K562 (cell line): Measurements from ENCODE around the gene HDC. TPM values are rescaled to one million over a fixed set of nuclear protein-coding genes. Genes with fewer than 3 reads are reported as not detected.

Source experiments
- ATAC-seq: fragments of 200-7000 bp; cut with Tn5 transposase; 3 replicates; pipeline ENCODE4 v1.9.1; 2020; ENCODE audit warnings: moderate library complexity
- BruUV-seq: library from RNA; stranded (reverse); fragments of 400-500 nt; replicated peaks from 2 replicates; lab custom pipeline; 2021; lab: Mats Ljungman, UMichigan
- CTCF ChIA-PET: fragments of 300-600 bp; formaldehyde crosslinking; extraction: SDS; loops from one replicate; lab custom pipeline; 2021; ENCODE audit warnings: low intra/inter-chr PET ratio; lab: Yijun Ruan, JAX
- POLR2A ChIA-PET: fragments of 300-600, 350-650 bp; sonication (Branson Sonifier 250); formaldehyde crosslinking; extraction: SDS; loops from one replicate; lab custom pipeline; 2021; ENCODE audit warnings: antibody characterized with exemption, inconsistent platforms; lab: Yijun Ruan, JAX
- DNase-seq, 4 experiments: peaks; one replicate each; pipeline versions ENCODE4 v3.0.0 to v3.0.0-alpha.2; 2011 to 2018; ENCODE audit warnings: low spot score in 3 of 4, mixed read lengths in 3 of 4; ENCODE audit errors: extremely low read depth in 1 of 4
- FAIRE-seq: peaks from 2 replicates; lab custom pipeline; 2011; peaks lifted over from hg19 to GRCh38; lab: Jason Lieb, UNC
- H2AFZ ChIP-seq: 2 replicates; pipeline ENCODE4 v1.6.0; 2011; ENCODE audit warnings: low read depth, low read length, control low read depth, inconsistent platforms
- H3K27ac ChIP-seq: fragments of 200-600 bp; 3 replicates; pipeline ENCODE4 v1.8.0; 2011; ENCODE audit warnings: low read depth, mild to moderate bottlenecking, control low read depth, inconsistent platforms, low read length, moderate library complexity, mixed read lengths; ENCODE audit errors: extremely low read depth
- H3K27me3 ChIP-seq, 2 experiments: fragments of 300-600 bp in 1 of 2; 2 replicates in 1 of 2; 3 replicates in 1 of 2; pipeline versions ENCODE4 v1.6.0 to v1.8.0; 2011; ENCODE audit warnings: inconsistent platforms in 2 of 2, low read length in 2 of 2, mild to moderate bottlenecking in 1 of 2, mixed read lengths in 1 of 2, moderate library complexity in 1 of 2; ENCODE audit not compliant: control insufficient read depth in 2 of 2, insufficient read depth in 2 of 2
- H3K36me3 ChIP-seq: fragments of 300-600 bp; 3 replicates; pipeline ENCODE4 v1.8.0; 2011; ENCODE audit warnings: mild to moderate bottlenecking, low read length, inconsistent platforms; ENCODE audit not compliant: control insufficient read depth, insufficient read depth
- H3K4me1 ChIP-seq, 2 experiments: fragments of 200-600 bp in 1 of 2; replicated peaks in 1 of 2; 2 replicates in 1 of 2; 3 replicates in 1 of 2; pipeline versions ENCODE4 v1.5.1 to v1.8.0; 2011; ENCODE audit warnings: inconsistent platforms in 2 of 2, low read length in 2 of 2, mild to moderate bottlenecking in 1 of 2, mixed read lengths in 1 of 2, moderate library complexity in 1 of 2; ENCODE audit not compliant: control insufficient read depth in 2 of 2, insufficient read depth in 2 of 2
- H3K4me2 ChIP-seq: 2 replicates; pipeline ENCODE4 v1.6.1; 2011; ENCODE audit warnings: low read length, control low read depth, inconsistent platforms, mixed read lengths; ENCODE audit not compliant: insufficient read depth
- H3K4me3 ChIP-seq: fragments of 200-600 bp; sonication (generic), shearing (Covaris generic); 2 replicates; pipeline ENCODE4 v1.5.1; 2016; ENCODE audit warnings: control low read depth, inconsistent platforms
- H3K79me2 ChIP-seq: fragments of 200-600 bp; 3 replicates; pipeline ENCODE4 v1.8.0; 2011; ENCODE audit warnings: low read length, inconsistent platforms; ENCODE audit not compliant: control insufficient read depth, insufficient read depth
- H3K9ac ChIP-seq, 2 experiments: 2 replicates each; pipeline versions ENCODE4 v1.6.0 to v1.6.1; 2011; ENCODE audit warnings: low read depth in 2 of 2, low read length in 2 of 2, control low read depth in 1 of 2, inconsistent platforms in 1 of 2, mild to moderate bottlenecking in 1 of 2, mixed read lengths in 1 of 2; ENCODE audit not compliant: insufficient read depth in 1 of 2
- H3K9me1 ChIP-seq: one replicate; pipeline ENCODE4 v1.6.0; 2011; ENCODE audit warnings: inconsistent platforms, mild to moderate bottlenecking, low read length, moderate library complexity; ENCODE audit not compliant: control insufficient read depth, insufficient read depth
- H3K9me3 ChIP-seq: replicated peaks from 2 replicates; pipeline ENCODE4 v1.5.1; 2011; ENCODE audit warnings: low read depth, low read length, inconsistent platforms; ENCODE audit not compliant: control insufficient read depth, insufficient read depth
- H4K20me1 ChIP-seq: replicated peaks from 2 replicates; pipeline ENCODE4 v1.6.1; 2011; ENCODE audit warnings: low read length, inconsistent platforms, mixed read lengths; ENCODE audit not compliant: control insufficient read depth, insufficient read depth
- CHD2 ChIP-seq: IDR thresholded peaks from 2 replicates; pipeline ENCODE4 v1.6.1; 2011; ENCODE audit warnings: low read depth, low read length
- HMGXB4 ChIP-seq: sonication (generic); formaldehyde crosslinking; IDR thresholded peaks from 2 replicates; pipeline ENCODE4 v1.8.1; 2023; ENCODE audit warnings: mild to moderate bottlenecking, missing genetic modification reagents
- MAX ChIP-seq: sonication (generic); formaldehyde crosslinking; IDR thresholded peaks from 2 replicates; pipeline ENCODE4 v1.9.0; 2022; ENCODE audit warnings: mild to moderate bottlenecking, missing genetic modification reagents
- POLR3G ChIP-seq: IDR thresholded peaks from 2 replicates; pipeline ENCODE4 v1.6.1; 2011; ENCODE audit not compliant: insufficient read length, insufficient replicate concordance; ENCODE audit errors: extremely low read depth
- SMARCB1 ChIP-seq: IDR thresholded peaks from 2 replicates; pipeline ENCODE4 v1.6.1; 2011; ENCODE audit warnings: improper control_type of control experiment, low read depth; ENCODE audit not compliant: insufficient read length
- SMC3 ChIP-seq: conservative IDR thresholded peaks from 2 replicates; pipeline ENCODE4 v1.6.1; 2011; ENCODE audit warnings: low read depth, low read length, improper control_type of control experiment; ENCODE audit not compliant: insufficient read depth
- TCF3 ChIP-seq: sonication (generic); formaldehyde crosslinking; IDR thresholded peaks from 2 replicates; pipeline ENCODE4 v1.4.0; 2020; ENCODE audit warnings: mild to moderate bottlenecking, missing genetic modification reagents
- TRIM24 ChIP-seq, 2 experiments: fragments of 450-650 bp; IDR thresholded peaks; 2 replicates each; pipeline ENCODE4 v1.6.1; 2016
- ZBED1 ChIP-seq: IDR thresholded peaks from 2 replicates; pipeline ENCODE4 v1.6.1; 2014
- ZBTB43 ChIP-seq: sonication (generic); formaldehyde crosslinking; IDR thresholded peaks from 2 replicates; pipeline ENCODE4 v1.8.0; 2023; ENCODE audit warnings: mild to moderate bottlenecking, missing genetic modification reagents
- ZNF12 ChIP-seq: sonication (generic); formaldehyde crosslinking; IDR thresholded peaks from 2 replicates; pipeline ENCODE4 v1.4.0; 2020; ENCODE audit warnings: mild to moderate bottlenecking, missing genetic modification reagents
- ZNF3 ChIP-seq: fragments of 250-450 bp; sonication (Bioruptor Pico); IDR thresholded peaks from 2 replicates; pipeline ENCODE4 v1.5.0; 2021; ENCODE audit warnings: mild to moderate bottlenecking, moderate library complexity
- ZNF324 ChIP-seq: fragments of 250-450 bp; sonication (Bioruptor Pico); IDR thresholded peaks from 2 replicates; pipeline ENCODE4 v1.4.0; 2020; ENCODE audit warnings: mild to moderate bottlenecking
- WGBS: fragments of 100-300 bp; shearing (Covaris generic); methylation state at CpG from one replicate; pipeline ENCODE4 v1.1.6; 2016; ENCODE audit warnings: low coverage, mixed read lengths; ENCODE audit not compliant: insufficient coverage; ENCODE audit errors: missing lambda C conversion rate; 5-methylcytosine and 5-hydroxymethylcytosine counted together
- in situ Hi-C: fragments of 300-500 bp; cut with MboI; formaldehyde crosslinking; loops from 4 replicates; pipeline ENCODE4 v1.15.0; 2018; ENCODE audit warnings: inconsistent platforms, mixed read lengths
- intact Hi-C: fragments of 100-400 bp; cut with micrococcal nuclease; formaldehyde crosslinking; loops from 2 replicates; pipeline ENCODE4 v1.14.2; 2022
- polyA plus RNA-seq, 8 experiments: library from polyadenylated mRNA; depleted of rRNA in 4 of 8; stranded (reverse) in 5 of 8; unstranded in 3 of 8; fragments of >200 nt; fragmentation: Nextera tagmentation in 2 of 8; fragmentation: Illumina TruSeq in 1 of 8; extraction: Ambion mirVana in 2 of 8; extraction: Trizol in 1 of 8; gene quantifications; 2 replicates each; pipeline versions ENCODE4 v1.2.1 to v1.2.3, GENCODE V29; 2011 to 2014; ENCODE audit warnings: inconsistent platforms in 1 of 8, missing spikeins in 1 of 8
- total RNA-seq, 7 experiments: library from RNA; depleted of rRNA in 6 of 7; stranded (reverse); fragments of >200 nt in 6 of 7; fragmentation: Illumina TruSeq in 2 of 7; extraction: Trizol in 2 of 7; gene quantifications; 2 replicates each; pipeline versions ENCODE4 v1.2.1 to v1.2.3, GENCODE V29; 2011 to 2021; ENCODE audit warnings: low replicate concordance in 1 of 7

Gene HDC
- total and polyA plus RNA-seq, 9 of the 15 experiments (the other 6 are each of a cell fraction or from before 2014, with no cell fraction given) = 0.26 to 5.3 (median 0.99) TPM

GRCh38 chr15:50298340-50298739 lies 32.8 kb upstream of the HDC start:
- H3K4me2 ChIP-seq = no peak overlapping the region
- H2AFZ ChIP-seq = no peak overlapping the region
- ATAC-seq = no peak
- FAIRE-seq = no peak
- no peaks in the 10 kb centered on the region for H3K9me1 ChIP-seq
- ChIA-PET POLR2A (interaction anchor here (0.9 kb wide), 1 partner anchor 58 kb away, joined by 3 read pairs; no protein-coding TSS in a partner anchor), CTCF (no interaction called here)
- H3K36me3 ChIP-seq = peaks cover 50% of the 10 kb centered on the region; the same call in 2 of the 3 replicates
- WGBS = 100% methylated on average over 2 of the region's 2 CpGs
- no peak for DNase-seq
- no peak for TF ChIP-seq MAX (CRISPR knock-in tag)
- TF ChIP-seq SMC3 = no peak
- TF ChIP-seq ZNF3 (CRISPR knock-in tag) = no peak
- no peak for TF ChIP-seq HMGXB4 (CRISPR knock-in tag)
- no peak for TF ChIP-seq CHD2
- TF ChIP-seq ZBED1 = no peak
- no peak for TF ChIP-seq POLR3G
- no peak for TF ChIP-seq ZNF324 (CRISPR knock-in tag)
- no peak for TF ChIP-seq TCF3 (CRISPR knock-in tag)
- TF ChIP-seq ZBTB43 (CRISPR knock-in tag) = no peak
- no peak for TF ChIP-seq ZNF12 (CRISPR knock-in tag)
- no peak for TF ChIP-seq TRIM24 (IDR thresholded peaks at IDR 0.05)
- TF ChIP-seq SMARCB1 = no peak
- H3K27me3 ChIP-seq = no peaks in the 10 kb centered on the region
- no peak overlapping the region for H3K4me3 ChIP-seq
- H3K4me1 ChIP-seq = no peaks in the 10 kb centered on the region
- in situ Hi-C loops (no loop called here), intact Hi-C loops (no loop called here)
- H3K9me3 ChIP-seq = no peaks in the 10 kb centered on the region
- H3K9ac ChIP-seq = no peak overlapping the region
- no peaks in the 10 kb centered on the region for H3K79me2 ChIP-seq
- H4K20me1 ChIP-seq = no peaks in the 10 kb centered on the region
- H3K27ac ChIP-seq = no peak overlapping the region
- BruUV-seq = no TSS peak
